AML-193 (cell line): Measurements from ENCODE around the gene TRAPPC11.

Experiments used
- DNase-seq, 2 experiments: peaks; one replicate each; lab custom pipeline; 2025; lab: John Stamatoyannopoulos, UW

Gene TRAPPC11

DNA sequence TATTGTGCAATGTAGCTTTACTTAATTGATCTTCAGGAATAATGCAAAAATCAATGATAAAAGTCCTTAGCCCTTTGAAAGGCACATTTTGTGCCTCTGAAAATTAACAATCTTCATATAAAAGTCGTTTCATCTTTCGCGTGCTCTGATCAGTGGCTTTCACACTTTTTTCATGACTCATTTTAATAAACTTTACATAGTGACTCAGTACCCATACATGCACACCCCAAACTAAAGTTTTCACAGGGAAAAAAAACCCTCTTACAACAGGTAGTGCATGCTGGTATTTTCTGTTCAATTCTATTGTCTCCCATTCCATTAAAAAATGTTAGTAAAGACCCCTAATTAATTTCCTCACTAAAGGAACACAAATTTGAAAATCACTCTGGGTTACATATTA lies 21.6 kb upstream of the TRAPPC11 start:
- DNase-seq: no peak

DNA sequence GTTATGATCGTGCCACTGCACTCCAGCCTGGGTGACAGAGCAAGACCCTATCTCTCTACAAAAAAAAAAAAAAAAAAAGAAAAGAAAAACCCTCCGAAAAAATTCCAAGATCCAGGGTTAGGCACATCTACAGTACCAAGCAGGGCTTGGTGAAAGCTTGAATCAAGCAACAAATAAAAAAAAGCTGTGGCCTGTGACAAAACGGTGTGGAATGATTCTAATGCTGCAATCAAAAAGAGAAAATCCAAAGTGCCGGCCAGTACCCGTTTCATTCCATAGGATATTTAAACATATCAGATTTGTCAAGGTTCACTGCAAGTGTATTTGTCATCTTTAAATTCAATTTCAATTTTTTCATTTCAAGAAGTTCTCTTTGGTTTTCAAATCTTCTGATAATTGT lies 20.7 kb upstream of the TRAPPC11 start:
- no peak for DNase-seq

DNA sequence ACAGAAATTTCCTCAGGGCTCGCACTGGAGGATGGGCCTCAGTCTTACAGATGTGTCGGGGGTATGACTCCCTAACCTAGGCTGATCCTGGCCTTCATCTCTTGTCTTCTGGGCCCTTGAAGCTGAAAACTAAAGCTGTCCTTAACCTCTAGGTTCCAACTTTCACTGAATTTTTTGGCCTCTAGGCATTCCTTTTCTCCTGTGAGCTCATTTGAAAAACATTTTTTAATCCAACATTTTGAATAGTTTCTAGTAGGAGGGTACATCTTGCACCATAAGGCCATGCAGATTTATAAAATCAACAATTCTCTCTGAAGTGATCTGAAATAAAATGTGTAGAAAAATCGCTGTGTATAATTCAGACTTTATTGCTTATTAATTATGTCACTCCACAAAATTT lies 19.8 kb upstream of the TRAPPC11 start:
- no peak for DNase-seq

DNA sequence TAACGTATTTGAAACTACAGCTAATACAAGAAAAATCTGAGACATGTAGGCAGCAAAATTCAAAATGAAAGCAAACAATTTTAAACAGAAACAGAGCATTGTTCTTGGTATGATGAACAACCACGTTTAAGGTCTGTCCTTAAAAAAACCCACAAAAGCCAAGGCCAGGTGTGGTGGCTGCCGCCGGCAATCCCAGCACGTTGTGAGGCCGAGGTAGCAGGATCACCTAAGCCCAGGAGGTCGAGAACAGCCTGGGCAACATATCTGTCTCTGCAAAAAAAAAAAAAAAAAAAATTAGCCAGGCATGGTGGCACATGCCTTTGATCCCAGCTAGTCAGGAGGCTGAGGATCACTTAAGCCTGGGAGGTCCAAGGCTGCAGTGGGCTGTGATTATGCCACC lies 13.8 kb upstream of the TRAPPC11 start:
- no peak for DNase-seq

DNA sequence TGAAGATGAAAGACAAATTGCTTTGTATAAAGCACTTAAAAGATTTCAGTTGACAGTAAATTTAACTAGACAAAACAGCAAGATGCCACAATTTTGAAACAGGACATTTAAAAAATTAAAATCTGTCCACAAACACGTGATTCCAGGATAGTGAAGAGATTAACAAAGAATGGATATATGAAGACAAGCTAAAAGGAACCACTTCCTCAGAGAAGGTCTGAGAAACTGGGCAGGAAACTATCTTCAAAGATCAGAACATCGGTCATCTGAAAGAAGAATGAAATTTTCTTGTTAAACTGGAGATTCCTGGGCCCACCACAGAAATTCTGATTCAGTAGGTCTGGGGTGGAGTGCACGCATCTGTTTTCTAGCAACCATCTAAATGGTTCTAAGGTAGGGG lies 1.5 kb upstream of the TRAPPC11 start:
- peak in 1 of 2 experiments; percentile 12 for DNase-seq

DNA sequence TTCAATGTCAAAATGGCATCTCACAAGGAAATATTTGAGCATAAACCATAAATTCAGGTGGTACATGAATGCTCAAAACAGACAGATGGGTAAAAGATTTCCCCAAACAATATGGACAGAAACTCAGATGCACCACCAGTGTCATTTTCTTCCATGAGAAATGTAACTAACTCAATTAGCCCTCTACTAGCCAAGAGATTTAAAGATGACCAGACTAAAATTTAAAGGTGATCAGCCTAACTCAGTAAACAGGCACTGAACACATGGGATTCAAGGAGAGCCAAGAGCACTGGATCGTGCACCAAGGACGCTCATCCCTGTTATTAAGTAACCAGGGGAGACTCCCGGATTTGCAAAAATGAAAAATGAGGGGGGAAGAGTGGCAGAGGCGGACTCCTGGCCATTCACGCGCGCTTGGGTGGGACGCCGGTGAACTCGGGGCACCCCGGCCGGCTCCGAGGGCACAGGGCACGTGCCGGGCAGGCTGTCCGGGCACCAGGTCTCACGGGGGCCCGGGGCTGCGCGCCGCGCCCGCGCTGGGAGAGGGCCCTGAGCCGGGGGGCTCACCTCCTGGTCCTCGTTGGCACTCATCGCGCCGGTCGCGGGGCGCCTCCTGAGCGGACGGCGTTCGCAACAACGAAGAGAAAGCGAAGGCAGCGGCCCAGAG lies 598 bp upstream of the TRAPPC11 start:
- DNase-seq: peak in 1 of 2 experiments; percentile 13

DNA sequence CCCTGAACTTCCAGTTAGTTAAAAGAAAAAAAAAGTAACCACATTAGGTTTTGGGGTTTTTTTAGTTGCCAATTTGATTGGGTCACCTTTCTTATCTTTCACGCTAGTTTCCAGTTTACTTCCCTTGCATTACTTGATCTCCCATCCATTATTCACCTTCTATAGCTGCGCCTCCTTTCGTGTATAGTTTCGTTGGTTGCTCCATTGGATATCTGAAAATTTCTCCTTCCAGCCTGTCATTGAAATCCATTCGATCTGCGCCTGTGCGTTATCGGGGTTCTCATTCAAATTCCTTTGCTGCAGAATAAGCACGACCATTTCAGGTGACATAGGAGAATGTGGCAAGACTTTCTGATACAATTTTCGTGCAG lies 764 bp downstream of the TRAPPC11 start:
- DNase-seq: no peak

DNA sequence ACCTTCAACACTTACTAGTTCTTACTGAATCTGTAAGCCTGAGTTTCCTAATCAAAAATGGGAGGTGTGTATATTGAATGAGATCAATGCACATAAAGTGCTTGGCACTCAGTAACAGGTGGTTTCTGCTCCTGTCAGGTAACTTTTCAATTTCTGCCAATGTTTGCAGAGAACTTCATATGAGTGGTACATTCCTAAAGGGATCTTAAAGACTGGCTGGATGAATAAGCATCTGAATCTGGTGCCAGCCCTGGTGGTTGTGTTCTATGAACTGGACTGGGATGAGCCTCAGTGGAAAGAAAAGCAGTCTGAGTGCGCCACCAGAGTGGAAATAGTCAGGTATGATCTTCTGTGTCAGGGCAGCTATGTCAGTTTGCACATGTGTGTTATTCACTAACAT lies 7.0 kb downstream of the TRAPPC11 start:
- no peak for DNase-seq

DNA sequence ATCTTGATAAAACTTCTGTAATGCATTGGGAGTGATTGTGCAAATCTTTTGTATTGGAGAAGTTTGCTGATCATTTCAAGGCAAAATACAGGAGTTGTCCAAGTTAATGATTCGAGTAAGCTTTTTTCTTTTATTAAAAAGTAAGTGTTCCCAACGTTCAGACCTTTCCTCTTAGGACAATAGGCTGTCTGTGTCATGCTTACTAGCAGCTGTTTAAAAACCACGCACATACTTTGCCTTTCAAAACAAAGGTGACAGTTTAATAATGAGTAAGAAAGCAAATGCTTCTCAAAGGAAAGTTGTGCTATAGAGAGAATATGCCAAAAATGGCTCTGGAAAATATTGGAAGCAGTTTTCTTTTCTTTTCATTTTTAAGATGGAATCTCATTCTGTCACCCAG lies 11.2 kb downstream of the TRAPPC11 start:
- DNase-seq: no peak

DNA sequence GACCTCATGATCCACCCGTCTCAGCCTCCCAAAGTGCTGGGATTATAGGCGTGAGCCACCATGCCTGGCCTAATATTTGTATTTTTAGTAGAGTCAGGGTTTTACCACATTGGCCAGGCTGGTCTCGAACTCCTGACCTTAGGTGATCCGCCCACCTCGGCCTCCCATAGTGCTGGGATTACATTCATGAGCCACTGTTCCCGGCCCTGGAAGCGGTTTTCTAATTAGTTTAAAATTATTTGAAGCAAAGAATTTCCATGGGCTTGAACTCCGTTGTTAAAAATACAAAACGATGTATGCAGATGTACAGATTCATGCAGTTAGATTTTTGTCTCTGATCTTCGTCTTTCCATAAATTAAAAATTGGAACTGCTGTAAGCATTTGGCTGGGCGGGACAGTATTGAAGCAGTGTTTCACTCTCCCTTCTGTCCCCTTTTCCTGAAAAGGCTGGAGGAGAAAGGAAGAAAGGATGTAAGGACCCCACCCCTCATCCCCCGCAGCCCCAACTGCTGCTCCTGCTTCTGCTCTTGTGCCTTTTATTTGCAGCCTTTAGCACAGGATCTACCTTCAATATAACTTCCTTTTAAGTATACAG lies 12.0 kb downstream of the TRAPPC11 start:
- DNase-seq: no peak

DNA sequence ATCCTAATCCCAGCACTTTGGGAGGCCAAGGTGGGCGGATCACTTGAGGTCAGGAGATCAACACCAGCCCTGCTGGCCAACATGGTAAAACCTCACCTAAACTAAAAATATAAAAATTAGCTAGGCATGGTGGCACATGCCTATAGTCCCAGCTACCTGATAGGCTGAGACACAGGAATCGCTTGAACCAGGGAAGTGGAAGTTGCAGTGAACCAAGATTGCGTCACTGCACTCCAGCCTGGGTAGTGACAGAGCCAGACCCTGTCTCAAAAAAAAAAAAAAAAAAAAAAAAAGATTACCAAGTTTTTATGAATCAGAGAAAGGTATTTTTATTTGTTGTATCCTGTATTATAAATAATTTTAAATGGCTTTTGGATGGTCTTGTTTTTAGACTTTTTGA lies 15.1 kb downstream of the TRAPPC11 start:
- peak; percentile 17 to 42 for DNase-seq

DNA sequence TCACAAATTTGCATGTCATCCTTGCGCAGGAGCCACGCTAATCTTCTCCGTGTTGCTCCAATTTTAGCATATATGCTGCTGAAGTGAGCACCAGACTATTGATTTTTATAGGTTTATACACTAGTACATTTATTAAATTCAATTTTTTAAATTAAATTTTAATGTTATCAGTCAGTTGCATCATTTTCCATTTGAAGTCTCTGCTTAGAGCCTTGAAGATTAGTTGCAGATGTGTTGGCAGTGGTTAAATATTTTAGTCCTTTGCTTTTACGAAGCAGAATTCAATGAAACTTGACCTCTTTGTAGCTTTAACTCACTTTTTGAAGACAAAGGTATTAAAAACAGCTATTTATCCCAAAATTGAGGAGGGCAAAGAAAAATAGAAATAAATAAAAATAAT lies 16.5 kb downstream of the TRAPPC11 start:
- DNase-seq: no peak

DNA sequence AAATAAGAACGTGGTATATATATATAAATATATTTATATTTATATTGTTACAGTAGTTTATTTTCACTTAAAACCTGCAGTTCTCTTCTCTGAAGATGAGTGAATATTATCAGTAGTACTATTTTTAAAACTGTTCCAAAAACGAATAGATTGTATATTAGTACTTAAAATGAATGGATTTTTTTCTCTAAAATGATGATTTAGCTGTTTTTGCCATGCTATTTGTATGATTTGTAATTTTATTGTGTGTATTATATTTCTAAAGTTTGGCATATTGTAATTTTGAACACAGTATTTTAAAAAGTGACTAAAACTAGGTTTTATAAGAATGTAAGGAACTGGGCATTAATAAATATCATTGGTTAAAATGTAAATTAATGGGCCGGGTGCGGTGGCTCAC lies 22.0 kb downstream of the TRAPPC11 start:
- DNase-seq: no peak

DNA sequence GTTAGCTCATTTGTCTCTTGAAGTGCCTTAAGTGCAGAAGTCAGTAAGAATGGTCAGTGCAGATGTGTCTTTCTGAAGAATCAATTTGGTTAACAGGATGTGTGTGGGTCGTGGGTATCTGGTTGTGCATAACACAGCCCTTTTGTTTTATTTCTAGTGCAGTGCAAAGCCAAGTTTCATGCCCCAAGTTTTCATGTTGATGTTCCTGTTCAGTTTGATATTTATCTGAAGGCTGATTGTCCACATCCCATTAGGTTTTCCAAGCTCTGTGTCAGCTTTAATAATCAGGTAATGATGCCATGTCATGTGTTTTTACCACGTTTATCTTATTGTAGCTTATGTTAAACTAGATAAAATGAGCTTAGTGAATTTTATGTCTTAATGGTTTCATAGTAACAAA lies 27.4 kb downstream of the TRAPPC11 start:
- no peak for DNase-seq

DNA sequence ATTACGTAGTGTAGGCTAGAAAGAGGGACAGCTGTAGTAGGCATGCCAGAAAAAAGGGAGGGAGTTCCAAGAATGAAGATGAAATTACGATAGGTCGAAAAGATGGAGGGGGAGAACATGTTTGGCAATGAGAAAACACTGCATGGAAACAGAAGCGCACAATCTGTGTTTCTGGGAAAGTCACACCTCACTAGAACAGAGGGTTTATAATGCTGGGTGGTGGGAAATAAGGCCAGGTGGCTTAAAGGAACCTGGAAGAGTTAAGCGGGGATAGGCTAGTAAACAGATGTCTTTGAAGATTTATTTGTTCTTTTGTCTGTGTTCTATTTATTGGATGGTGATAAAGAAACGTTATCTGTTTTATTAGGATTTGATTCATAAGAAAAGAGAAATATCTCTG lies 29.1 kb downstream of the TRAPPC11 start:
- no peak for DNase-seq

DNA sequence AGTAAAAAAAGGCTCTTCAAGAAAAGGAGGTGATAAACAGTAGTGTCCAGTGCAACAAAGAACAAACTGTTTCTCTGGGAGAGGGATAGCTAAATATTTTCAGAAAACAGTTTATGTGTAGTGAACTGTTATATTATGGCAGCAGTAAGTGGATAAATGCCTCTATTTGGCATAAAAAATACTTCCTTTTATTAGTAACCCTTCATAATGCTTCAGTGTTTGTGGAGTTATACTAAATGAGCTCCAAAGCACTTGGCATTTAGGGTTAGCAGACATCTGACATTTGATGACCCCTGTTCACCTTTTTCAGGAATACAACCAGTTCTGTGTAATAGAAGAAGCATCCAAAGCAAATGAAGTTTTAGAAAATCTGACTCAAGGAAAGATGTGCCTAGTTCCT lies 31.9 kb downstream of the TRAPPC11 start:
- no peak for DNase-seq

DNA sequence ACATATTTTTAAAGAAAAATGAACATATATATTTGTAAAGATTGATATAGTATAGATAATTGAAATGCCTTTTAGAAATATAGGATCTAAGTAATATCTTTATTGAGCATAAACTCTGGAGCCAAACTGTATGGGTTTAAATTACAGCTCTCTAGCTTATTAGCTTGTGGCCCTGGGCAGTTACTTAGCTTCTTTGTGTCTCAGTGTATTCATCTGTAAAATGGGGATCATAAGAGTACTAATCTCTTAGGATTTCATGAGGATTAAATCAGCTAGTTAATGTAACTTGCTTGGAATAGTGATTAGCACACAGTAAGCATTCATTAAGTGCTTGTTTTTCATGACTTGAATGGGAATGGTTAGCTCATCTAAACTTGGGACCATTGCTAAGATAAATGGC lies 32.8 kb downstream of the TRAPPC11 start:
- DNase-seq: no peak

DNA sequence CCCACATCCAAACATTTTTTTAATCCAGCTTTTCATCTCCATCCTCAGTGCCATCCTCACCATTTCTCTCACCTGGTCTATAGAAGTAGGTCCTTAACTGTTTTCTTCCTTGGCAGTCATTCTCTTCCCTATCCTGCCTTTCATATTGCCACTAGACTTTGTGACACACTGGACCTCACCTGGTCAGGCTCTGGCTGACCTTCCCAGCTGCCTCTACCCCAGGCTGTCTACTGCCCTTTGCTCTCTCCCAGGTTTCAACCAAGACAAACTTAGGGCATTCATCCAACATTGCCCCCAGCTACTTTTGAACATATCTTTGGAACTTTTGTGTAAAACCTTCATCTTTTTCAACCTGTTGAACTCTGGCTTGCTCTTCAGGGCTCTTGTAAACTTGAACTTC lies 39.8 kb downstream of the TRAPPC11 start:
- DNase-seq: no peak

DNA sequence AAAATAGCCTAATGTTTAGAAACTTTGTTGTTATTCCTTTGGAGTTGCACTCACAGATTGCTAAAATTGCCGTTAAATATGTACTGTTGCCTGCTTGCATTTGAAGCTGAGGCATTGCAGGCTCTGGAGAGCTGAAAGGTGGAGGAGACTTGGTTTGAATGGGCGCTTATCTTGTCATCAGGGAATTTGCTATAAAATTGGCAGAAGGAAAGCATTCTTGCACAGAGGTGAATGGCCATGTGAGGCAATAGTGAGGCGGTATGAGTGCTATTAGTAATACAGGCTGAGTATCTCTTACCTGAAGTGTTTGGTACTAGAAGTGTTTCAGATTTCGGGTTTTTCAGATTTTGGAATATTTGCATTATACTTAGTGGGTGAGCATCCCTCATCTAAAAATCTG lies 41.3 kb downstream of the TRAPPC11 start:
- no peak for DNase-seq

DNA sequence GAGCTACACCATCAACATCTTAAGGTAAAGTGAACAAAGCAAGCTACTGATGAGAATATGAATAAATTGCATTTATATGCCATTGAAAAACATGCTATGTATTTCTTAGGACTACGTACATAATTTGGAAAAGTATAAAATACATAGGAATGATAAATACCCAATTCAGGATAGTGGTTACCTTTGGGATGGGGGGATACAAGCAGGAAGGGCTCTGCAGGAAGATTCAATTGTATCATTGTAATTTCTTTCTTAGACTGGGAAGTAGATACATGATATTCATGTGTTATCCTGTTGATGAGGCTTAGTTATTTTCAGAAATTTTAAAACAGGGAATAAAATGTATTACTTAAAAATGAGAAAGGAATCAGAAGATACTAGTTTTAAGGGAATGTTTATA lies 43.4 kb downstream of the TRAPPC11 start:
- no peak for DNase-seq

DNA sequence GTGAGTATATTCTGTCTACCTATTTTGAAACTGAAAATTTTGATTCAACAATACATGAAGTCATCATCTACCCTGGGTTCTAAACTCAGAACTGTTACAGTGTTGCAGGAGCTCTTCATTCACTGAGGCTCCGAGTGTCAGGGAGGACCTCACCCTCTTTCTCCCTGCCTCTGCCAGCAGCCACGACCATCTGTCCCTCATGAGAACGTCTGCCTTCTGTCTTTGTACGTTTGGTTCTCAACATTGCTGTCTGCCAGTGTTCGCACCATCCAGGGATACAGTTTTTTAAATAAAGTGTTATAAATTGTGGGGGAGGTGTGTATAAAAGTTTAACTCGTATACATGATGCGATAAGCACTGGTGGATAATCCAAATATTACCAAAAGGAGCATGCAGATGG lies 55.5 kb downstream of the TRAPPC11 start:
- DNase-seq: no peak

DNA sequence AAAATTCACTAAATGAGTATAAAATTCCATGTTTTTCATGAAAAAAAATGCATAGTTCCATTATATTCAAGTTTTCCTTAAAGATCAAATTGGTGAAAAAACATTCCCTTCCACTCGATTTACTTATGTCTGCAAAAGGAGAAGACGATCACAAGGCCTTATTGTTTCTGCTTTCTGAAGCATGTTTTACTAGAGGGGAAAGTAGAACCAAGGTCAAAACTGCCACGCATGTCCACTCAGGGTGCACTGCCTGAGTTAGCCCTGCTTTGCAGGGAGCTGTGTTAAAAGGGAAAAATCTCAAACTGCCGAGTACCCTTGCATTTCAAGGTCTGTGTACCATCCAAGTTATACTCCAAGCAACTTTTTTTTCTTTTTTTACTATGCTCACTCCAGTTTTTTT lies 57.2 kb downstream of the TRAPPC11 start:
- DNase-seq: no peak

DNA sequence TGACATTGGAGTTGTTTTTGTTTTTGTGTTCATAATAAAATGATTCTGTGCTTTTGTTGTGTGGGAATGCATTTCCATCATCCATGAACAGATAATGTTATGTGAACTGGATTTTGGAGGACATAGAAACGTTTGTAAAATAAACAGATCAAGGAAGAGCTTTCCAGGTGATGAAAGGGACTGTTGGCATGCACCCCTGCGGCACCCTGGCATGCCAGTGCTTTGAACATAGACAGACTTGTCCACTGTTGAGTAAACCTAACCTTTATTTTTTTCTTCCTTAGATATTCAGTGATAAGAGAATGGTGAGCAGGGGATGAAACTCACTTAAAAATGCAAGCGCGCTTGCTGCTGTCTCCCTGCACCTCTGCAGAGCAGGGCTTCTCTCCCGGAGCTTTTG lies 59.8 kb downstream of the TRAPPC11 start:
- no peak for DNase-seq
